ENCODE data around the gene FBXL4. TPM values are rescaled to one million over a fixed set of nuclear protein-coding genes. Genes with fewer than 3 reads are reported as not detected.

Gene FBXL4
- total and polyA plus RNA-seq, 2 of the 8 experiments (the other 6 are each of a cell fraction or from before 2014, with no cell fraction given) = 6.9 to 13.8 TPM

DNA sequence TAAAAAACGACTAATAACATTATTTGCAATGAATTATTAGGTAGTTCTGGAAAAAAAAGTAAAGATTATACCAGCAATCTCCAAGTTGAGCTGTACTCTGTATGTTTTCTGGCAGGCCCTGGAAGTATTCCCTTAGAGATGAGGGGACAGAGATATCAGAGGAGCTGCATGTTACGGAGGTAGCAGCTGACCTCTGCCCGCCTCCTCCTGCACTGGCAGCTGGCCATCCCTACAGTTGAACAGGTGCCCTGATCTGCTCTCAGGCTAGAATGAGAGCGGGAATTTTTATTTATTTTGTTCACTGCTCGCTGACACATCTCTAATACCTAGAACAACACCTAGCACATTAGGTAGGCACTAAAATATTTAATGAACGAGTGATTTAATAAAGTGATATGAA lies 23.1 kb downstream of the FBXL4 start (continued):
- no peak for TF ChIP-seq FOSL1 (IDR thresholded peaks at IDR 0.05; ENCODE audit: insufficient read depth, low read depth, low read length)
- TF ChIP-seq USF2 (IDR thresholded peaks at IDR 0.05; ENCODE audit: low read length) = no peak
- TF ChIP-seq, protein P1, sequence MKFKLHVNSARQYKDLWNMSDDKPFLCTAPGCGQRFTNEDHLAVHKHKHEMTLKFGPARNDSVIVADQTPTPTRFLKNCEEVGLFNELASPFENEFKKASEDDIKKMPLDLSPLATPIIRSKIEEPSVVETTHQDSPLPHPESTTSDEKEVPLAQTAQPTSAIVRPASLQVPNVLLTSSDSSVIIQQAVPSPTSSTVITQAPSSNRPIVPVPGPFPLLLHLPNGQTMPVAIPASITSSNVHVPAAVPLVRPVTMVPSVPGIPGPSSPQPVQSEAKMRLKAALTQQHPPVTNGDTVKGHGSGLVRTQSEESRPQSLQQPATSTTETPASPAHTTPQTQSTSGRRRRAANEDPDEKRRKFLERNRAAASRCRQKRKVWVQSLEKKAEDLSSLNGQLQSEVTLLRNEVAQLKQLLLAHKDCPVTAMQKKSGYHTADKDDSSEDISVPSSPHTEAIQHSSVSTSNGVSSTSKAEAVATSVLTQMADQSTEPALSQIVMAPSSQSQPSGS (IDR thresholded peaks at IDR 0.05; ENCODE audit: low read length) = no peak

Data from H1 (cell line).